Psoas muscle (tissue), 8 donors: Measurements from ENCODE around the gene SCYL2. TPM values are rescaled to one million over a fixed set of nuclear protein-coding genes. Genes with fewer than 3 reads are reported as not detected.

Experiments
- ATAC-seq, 4 donors: fragments of 200-7000 bp; cut with Tn5 transposase; one replicate each; pipeline ENCODE4 v1.9.1; 2020; ENCODE audit warnings: moderate library complexity in 3 of 4, mild to moderate bottlenecking in 2 of 4
- DNase-seq, 2 donors: peaks; one replicate each; pipeline ENCODE4 v3.0.0-alpha.2; 2020
- H3K27ac ChIP-seq: fragments of 200-600 bp; one replicate; pipeline ENCODE4 v1.8.0; 2022
- H3K27me3 ChIP-seq, 3 donors: fragments of 200-600 bp in 1 of 3; one replicate each; pipeline versions ENCODE4 v1.6.1 to v1.8.0; 2013 to 2022; ENCODE audit warnings: low read length in 2 of 3, mild to moderate bottlenecking in 2 of 3, moderate library complexity in 1 of 3; ENCODE audit not compliant: insufficient read depth in 3 of 3
- H3K36me3 ChIP-seq, 2 donors: fragments of 200-600 bp in 1 of 2; one replicate each; pipeline versions ENCODE4 v1.6.1 to v1.8.0; 2013 to 2022; ENCODE audit warnings: low read depth in 1 of 2, mild to moderate bottlenecking in 1 of 2, moderate library complexity in 1 of 2; ENCODE audit not compliant: insufficient read depth in 1 of 2
- H3K4me1 ChIP-seq: fragments of 200-600 bp; one replicate; pipeline ENCODE4 v1.8.0; 2022
- H3K4me3 ChIP-seq: fragments of 200-600 bp; one replicate; pipeline ENCODE4 v1.8.0; 2022; ENCODE audit warnings: mild to moderate bottlenecking
- H3K9me3 ChIP-seq: fragments of 200-600 bp; one replicate; pipeline ENCODE4 v1.8.0; 2022
- CTCF ChIP-seq: fragments of 200-600 bp; IDR thresholded peaks from one replicate; pipeline ENCODE4 v1.8.0; 2022; ENCODE audit warnings: antibody characterized with exemption
- WGBS, 3 donors: extraction: QIAGEN DNeasy Blood & Tissue Kit; methylation state at CpG; one replicate each; pipeline versions ENCODE4 v1.1.6 to v1.1.7; 2013; 5-methylcytosine and 5-hydroxymethylcytosine counted together
- intact Hi-C, 2 donors: fragments of 100-400 bp; cut with DNase I; formaldehyde crosslinking; loops; one replicate each; pipeline versions ENCODE4 v1.11.0 to v1.14.2; 2022
- polyA plus RNA-seq, 3 donors: library from polyadenylated mRNA; stranded (reverse); fragments of 200-250 nt; gene quantifications; one replicate each; pipeline ENCODE4 v1.2.3, GENCODE V29; 2013
- total RNA-seq, 4 donors: library from RNA; stranded (reverse); fragmentation: NEBNext Ultra II Directional in 2 of 4; extraction: Animal tissue kit (Norgen Biotek cat#: 25700) in 2 of 4; gene quantifications; one replicate each; pipeline versions ENCODE4 v1.2.1 to v1.2.4, GENCODE V29; 2021 to 2023
- donor health status: healthy with polysubstance abuse.
- donor health status: DM: no; HTN: no; CAD: no; lungs with moderate emphysema.
- donor health status: Bipolar disorder and iron deficiency.
- donor health status: healthy.
- donor health status: DM: yes; HTN: yes; CAD: no.
- donor health status: DM: no; HTN: no; CAD: no.
- donor health status: DM: no; HTN: no; CAD: no.
- donor health status: DM: yes; HTN: yes; CAD: no.

The SCYL2 gene
- total and polyA plus RNA-seq, 7 donors, result 9.7 to 29.0 (median 23.3) TPM

- 63 to 76% (median 71%) methylated on average over 2 of the region's 2 CpGs for WGBS, 3 donors
- no peak overlapping the region for H3K4me3 ChIP-seq
- H3K36me3 ChIP-seq, result no peaks in the 10 kb centered on the region
- DNase-seq (no peak), ATAC-seq (no peak)
- H3K27me3 ChIP-seq, result no peaks in the 10 kb centered on the region
- TF ChIP-seq CTCF, result no peak
- H3K27ac ChIP-seq, result no peak overlapping the region
- H3K4me1 ChIP-seq, result no peaks in the 10 kb centered on the region
- intact Hi-C loops, result no loop called here
- H3K9me3 ChIP-seq, result no peaks in the 10 kb centered on the region
Measured at GRCh38 chr12:100381379-100381778, 114.4 kb downstream of the SCYL2 start.

- no peak for ATAC-seq
- Histone ChIP-seq H3K27me3 (no peaks in the 10 kb centered on the region), H3K9me3 (no peaks in the 10 kb centered on the region), H3K4me3 (no peak overlapping the region), H3K27ac (no peak overlapping the region), H3K4me1 (no peaks in the 10 kb centered on the region), H3K36me3 (no peaks in the 10 kb centered on the region)
- no peak for DNase-seq
- intact Hi-C loops, result no loop called here
- WGBS, 3 donors, result 62 to 68% (median 67%) methylated on average over 6 of the region's 6 CpGs
- TF ChIP-seq CTCF, result no peak
Measured at GRCh38 chr12:100382338-100382737, 115.4 kb downstream of the SCYL2 start.

GRCh38 chr12:100383586-100384558, 116.9 kb downstream of the SCYL2 start:
- intact Hi-C loops, result no loop called here
- Histone ChIP-seq H3K36me3 (no peaks in the 10 kb centered on the region), H3K4me3 (no peak overlapping the region), H3K27ac (no peak overlapping the region), H3K27me3 (no peaks in the 10 kb centered on the region), H3K9me3 (no peaks in the 10 kb centered on the region), H3K4me1 (no peaks in the 10 kb centered on the region)
- DNase-seq (no peak), ATAC-seq (no peak)
- no peak for TF ChIP-seq CTCF
- 72 to 79% (median 76%) methylated on average over 9 of the region's 9 CpGs for WGBS, 3 donors

GRCh38 chr12:100384559-100384935, 117.6 kb downstream of the SCYL2 start:
- 70 to 73% (median 70%) methylated on average over 5 of the region's 5 CpGs for WGBS, 3 donors
- no peaks in the 10 kb centered on the region for H3K9me3 ChIP-seq
- ATAC-seq (no peak), DNase-seq (no peak)
- H3K4me1 ChIP-seq, result no peaks in the 10 kb centered on the region
- no peak for TF ChIP-seq CTCF
- no peaks in the 10 kb centered on the region for H3K36me3 ChIP-seq
- no peak overlapping the region for H3K27ac ChIP-seq
- H3K4me3 ChIP-seq, result no peak overlapping the region
- intact Hi-C loops, result no loop called here
- H3K27me3 ChIP-seq, result no peaks in the 10 kb centered on the region
